ENCODE data around the gene ANO1. TPM values are rescaled to one million over a fixed set of nuclear protein-coding genes. Genes with fewer than 3 reads are reported as not detected.

The ANO1 gene
- total and polyA plus RNA-seq, 2 of the 8 experiments (the other 6 are each of a cell fraction or from before 2014, with no cell fraction given): 4.7 to 5.0 TPM

DNA sequence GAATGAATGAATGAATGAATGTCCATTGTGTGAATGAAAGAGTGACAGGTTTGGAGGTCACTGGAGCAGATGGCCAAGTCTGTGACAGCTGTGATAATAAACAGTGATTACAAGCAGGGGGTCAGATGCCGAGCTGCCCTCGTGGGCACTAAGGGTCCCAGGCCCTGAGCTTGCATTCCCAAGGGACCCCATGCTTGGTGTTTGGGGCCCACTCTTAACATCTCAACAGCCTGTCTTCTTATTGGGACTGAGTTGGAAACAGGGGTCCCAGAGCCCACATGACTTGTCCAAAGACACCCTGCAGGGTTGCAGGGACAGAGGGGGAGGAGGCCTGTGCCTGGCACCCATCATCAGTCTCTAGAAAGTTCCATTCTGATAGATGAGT is 12.0 kb upstream of the ANO1 start (continued):
- TF ChIP-seq PHF8 (conservative IDR thresholded peaks at IDR 0.05; ENCODE audit: low read depth, low read length) (no peak), HDAC2 (IDR thresholded peaks at IDR 0.05; ENCODE audit: borderline replicate concordance in 1 of 2, low read depth in 2 of 2, low read length in 2 of 2) (no peak)
